Measurements from ENCODE around the gene ATP11A.

The ATP11A gene

DNA sequence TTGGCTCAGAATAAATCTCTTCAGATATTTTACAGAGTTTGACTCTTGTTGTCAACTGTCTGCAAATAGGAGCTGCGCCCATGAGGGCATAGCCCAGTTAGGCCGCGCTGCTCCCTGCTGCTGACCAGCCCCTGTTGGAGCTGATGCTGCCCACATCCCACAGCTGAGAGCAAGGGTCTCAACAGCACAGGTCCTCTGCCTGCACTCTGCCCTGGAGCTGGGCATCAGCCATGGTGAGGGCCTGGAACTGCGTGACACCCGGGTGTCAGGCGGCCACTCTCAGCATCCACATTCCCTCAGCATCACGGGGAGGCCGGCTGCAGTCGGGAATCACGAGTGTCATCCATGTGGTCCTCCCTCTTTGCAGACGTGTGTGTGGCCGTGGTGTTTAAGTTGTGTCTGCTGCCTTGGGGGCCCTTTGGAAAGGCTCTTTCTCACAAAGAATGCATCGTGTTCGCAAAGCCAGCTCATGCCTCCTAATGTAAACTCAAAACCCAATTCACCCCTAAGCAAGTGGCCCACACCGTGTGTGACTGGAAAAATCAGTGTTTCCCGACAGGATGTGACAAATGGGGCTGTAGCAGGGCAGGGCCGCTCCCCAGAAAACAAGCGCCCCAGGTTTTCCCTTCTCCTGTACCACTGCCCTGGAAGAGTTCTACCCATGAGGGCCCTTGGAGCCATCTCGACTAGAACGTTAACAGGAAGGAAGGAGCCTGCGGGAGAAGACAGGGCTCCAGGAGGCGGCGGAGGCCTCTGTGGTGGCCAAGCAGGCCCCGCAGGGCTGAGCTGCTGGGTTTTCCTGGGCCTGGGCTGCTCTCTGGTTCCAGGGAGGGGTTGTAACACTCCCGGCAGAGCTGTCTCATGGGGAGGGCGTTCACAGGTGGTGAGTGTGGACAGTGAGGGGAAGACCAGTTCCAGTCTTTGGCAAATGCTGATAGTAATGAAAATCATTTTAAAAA, 20.3 kb downstream of the ATP11A start:
- DNase-seq (ENCODE audit: low spot score), result no peak

DNA sequence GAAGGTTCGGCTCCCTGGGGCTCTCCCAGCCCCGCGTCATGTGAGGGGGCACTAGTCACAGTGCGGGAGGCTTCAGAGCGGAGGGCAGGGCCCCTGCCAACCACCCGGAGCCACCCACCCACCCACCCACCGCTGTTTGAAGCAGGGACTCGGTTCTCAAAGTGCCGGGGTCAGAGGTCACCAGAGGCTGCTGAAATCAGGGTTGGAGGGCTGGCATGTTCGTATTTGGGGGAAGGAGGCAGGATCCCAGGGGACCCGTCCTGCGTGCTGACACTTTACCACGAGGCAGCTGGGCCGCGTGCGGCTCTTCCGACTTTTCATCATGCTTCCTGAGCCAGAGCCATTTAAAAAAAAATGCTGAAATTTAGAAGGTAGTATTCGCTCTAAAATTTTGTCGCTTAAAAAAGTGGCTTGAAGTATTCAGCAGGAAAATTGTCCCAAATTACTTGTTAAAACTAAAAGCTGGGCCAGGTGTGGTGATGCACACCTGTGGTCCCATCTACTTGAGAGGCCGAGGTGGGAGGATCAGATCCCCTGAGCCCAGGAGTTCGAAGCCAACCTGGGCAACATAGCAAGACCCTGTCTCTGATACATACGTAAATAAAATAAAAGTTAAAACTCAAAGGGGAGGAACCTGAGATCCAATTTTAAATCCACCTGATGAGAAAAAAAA, 21.2 kb downstream of the ATP11A start:
- DNase-seq (ENCODE audit: low spot score), result no peak

DNA sequence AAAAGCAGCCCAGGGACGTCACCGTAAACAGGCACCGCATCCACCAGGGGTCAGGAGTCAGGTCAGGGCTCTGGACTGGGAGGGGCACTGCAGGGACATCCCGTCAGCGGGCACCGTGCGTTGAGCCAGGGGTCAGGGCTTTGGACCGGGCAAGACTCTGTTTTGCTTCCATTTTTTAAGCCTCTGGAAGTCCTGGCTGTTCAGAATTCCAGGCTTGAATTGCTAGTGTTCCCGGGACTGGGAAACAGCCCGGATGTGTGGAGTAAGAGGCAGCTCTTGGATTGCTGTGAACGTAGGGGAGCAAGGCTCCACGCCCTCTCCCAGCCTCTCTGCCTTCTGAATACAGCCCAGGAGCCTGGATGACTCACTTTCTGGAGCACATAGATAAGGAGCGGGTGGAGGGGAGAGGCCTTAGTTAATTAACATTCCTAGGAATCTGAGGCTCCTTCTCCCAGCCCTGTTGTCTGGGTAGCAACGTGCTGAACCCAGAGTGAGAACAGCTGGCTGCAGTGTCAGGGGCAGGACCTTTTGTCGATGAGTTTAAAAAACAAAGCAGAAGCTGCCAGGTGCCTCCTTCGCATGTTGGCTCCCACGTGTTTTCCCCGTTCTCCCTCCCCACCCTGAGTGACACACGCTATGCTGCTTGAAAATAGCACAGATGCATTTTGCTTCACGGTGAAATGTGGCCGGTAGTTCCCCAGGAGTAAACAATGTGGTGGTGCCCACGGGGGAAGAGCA, 21.9 kb downstream of the ATP11A start:
- peak; percentile 74 for DNase-seq (ENCODE audit: low spot score)

DNA sequence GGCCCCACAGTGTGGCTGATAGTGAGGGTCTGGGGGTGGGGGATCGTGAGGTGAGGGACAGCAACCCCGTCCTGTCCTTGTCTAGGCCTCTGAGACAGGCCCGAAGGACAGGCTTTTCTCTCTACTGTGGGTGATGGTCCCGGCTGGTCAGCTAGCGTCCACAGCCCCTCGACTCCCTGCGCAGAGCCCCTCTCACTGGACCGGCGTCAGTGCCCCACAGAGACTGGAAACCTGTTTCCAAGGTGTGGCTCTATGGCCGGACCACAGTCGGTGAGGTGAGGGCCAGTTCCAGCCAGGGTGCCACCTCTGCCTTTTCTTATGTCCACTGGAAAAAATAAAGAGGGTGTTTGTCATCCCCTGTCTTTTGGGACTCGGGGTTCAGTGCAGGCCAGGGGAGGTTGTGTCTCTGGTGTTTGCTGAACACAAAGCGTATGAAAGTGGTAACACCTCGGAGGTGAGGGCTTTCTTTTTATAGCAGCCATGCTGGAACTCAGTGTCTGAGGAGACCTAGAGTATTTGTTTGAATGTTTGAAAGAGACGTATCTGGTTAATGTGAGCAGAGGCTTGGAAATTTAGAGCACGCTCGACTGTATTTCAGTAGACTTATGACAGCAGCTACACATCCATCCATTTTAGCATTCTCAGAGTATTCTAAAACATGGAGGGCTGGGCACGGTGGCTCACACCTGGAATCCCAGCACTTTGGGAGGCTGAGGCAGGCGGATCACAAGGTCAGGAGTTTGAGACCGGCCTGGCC, 22.8 kb downstream of the ATP11A start:
- DNase-seq (ENCODE audit: low spot score), result no peak

DNA sequence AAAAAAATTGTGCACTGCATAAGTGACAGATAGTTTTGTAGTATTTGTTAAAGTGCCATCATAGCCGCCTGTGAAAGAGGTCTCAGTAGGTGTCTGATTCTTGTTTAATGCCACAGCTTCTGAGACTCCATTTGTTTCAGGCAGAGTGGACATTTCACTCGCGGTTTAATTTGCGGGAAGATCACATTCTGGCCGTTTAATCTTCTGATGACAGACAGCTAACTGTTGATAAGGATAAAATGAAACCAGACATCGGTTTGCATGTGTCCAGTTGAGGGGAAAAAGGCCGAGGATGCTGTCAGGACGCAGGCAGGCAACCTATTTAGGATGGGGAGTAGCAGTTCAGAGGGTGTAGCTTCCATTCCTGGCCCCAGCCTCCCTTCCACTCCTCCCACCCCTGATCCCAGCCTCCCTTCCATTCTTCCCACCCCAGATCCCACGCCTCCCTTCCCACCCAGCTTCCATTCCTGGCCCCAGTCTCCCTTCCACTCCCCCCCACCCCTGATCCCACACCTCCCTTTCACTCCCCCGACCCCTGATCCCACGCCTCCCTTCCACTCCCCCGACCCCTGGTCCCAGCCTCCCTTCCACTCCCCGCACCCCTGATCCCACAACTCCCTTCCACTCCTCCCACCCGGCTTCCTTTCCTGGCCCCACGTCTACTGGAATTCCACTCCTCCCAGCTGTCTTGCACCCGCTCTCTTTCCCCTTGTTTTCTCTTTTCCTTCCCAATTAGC, 23.8 kb downstream of the ATP11A start:
- no peak for DNase-seq (ENCODE audit: low spot score)

DNA sequence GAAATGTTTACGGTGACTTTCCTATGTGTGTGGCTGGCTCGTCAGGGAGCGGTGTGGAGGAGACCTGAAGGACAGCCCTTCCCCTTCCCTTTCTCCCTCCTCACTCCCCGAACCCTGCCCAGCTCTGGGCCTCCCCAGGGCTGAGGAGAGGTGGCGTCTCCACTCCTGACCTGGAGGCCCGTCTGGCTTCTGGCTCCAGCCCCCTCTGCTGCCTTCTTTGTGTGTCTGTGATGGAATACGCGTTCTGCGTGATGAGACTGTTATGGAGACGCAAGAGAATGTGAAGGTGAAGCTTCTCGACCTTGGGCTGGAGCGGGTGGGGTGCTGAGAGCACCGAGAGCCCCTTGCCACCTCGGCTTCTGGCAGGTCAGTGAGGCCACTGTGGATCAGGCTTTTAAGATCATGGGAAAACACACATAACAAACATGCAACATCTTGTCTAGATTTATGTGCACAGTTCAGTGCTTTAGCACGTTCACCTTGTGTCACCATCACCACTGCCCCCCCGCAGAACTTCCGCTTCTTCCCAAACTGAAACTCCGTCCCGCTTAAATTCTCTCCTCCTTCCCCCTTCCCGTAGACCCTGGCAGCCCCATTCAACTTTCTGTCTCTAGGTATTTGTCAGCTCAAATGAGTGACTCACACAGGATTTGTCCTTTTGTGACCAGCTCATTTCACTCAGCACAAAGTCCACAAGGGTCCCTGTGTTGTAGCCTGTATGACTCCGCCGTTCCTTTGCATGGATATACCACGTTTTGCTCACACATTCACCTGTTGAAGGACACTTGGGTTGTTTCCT, 24.7 kb downstream of the ATP11A start:
- DNase-seq (ENCODE audit: low spot score), result no peak

DNA sequence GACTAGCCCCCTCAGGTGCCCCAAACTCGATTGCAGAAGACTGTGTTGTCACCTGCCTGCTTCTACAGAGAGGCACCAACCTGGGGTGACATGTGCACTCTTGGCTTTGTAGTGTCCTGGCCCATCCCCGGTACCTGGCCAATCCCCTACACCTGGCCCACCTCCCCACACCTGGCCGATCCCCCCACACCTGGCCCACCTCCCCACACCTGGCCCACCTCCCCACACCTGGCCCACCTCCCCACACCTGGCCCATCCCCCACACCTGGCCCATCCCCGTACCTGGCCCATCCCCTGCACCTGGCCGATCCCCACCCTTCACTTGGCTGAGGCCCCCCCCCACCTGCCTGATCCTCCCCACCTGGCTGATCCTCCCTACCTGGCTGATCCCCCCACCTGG, 25.4 kb downstream of the ATP11A start:
- no peak for DNase-seq (ENCODE audit: low spot score)

DNA sequence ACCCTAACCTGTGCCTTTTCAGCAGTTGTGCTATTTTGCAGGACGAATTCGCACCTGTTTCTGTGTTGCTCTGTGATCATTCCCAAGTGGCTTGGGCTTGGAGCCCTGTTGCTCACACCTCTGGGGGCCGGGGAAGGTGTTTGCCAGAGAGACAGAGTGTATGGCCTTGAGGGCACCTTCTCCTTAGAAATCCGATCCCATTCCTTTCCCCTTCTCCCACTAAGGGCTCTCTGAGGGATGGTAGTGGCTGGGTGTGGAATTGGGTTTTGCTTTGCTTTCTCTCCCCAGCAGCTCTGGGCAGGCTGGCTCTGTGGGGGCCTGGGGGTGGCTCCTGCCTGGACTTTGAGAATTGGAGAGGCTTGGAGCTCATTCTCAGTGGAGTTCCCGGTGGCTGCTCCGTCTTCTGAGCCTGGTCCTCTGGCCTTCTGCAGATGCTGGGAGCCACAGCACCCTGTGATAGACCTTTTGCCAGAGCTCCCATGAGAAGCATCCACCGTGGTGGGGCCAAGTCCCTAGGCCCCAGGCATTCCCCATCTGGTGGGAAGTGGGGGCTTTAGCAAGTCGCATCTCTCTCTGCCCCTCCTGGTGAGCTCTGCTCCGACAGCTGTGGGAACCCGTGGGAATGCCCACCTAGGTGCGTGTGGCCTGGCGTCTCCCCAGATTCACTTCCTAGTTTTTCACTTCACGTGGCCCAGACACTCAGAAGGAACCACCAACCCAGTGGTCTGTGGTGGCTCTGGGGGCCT, 26.1 kb downstream of the ATP11A start:
- no peak for DNase-seq (ENCODE audit: low spot score)

DNA sequence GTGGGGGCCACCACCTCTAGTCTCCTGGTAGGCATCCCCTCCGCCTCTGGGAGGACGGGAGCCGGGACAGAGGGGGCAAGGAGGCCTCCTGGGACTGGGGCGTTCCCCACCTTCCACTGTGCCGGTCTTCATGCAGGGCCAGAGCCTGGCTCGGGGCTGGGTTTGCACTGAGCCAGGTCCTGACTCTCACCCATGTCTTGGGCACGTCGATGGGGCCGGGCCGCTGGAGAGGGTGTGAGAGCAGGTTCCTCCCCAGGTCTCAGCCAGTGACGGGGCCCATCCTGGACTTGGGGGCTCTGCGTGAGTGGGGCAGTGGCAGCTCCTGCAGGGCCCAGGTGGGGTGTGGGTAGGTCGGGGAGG, 26.6 kb downstream of the ATP11A start:
- no peak for DNase-seq (ENCODE audit: low spot score)

DNA sequence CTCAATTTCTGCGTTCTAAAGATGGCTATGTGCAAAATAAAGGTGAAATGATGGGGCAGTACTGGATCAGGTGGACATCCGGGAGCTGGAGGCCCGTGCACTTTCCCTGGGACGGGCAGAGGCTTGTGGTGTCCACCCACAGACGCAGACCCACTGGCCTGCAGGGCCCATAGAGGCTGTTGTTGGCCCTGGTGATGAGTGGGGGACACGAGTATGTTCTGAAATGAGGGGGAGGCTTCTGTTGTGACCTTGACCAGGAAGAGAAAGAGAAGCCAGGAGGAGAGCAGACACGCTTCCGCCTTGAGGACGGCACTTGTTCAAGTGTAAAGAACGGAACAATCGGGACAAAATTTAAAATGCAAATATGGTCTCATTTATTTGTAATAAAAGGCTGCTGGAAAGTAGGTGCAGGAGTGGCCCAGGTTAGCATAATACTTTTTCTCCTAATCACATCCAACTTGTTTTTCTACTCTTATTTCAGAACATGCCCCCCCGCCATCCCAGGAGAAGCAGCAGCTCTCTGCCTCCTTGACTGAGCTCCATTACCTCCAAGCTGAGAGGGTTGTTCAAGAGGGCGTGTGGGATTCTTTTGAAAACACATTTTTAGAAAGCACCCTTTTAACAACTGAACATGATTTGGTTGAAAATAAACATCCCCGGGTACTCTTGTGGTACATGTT, 27.1 kb downstream of the ATP11A start:
- DNase-seq (ENCODE audit: low spot score), result no peak

DNA sequence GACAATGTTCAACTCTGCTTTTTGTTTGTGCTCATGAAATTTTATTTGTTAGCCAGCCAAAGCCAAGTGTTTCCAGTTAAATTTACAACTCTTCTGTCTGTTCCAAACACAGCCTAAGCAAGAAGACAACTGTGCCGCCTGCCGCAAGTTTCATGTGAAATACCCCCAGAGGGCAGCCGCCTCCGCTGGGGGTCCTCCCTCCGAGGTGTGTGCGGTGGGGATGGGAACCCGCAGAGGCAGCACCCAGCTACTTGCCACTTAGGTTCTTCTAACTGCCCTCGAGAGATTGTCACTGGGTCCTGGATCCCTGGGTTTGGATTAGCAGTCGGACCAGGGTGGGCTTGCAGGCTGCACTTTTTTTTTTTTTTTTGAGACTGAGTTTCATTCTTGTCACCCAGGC, 28.5 kb downstream of the ATP11A start:
- DNase-seq (ENCODE audit: low spot score), result no peak

DNA sequence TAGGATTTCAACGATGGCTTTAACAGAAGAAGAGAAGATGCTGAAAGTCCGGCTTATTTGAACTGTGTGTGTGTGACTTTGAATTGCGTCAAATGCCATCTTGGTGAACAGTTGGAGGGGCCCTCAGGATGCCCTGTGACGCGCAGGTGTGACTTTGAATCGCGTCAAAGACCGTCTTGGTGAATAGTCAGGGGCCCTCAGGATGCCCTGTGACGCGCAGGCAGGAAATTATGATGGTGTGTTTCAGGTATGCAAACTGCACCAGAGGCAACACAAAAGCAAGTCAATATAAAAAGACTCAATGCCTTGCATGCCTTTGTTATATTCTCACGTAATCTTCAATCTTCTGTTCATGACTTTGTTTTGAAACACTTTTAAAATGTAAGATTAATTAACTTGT, 29.2 kb downstream of the ATP11A start:
- no peak for DNase-seq (ENCODE audit: low spot score)

DNA sequence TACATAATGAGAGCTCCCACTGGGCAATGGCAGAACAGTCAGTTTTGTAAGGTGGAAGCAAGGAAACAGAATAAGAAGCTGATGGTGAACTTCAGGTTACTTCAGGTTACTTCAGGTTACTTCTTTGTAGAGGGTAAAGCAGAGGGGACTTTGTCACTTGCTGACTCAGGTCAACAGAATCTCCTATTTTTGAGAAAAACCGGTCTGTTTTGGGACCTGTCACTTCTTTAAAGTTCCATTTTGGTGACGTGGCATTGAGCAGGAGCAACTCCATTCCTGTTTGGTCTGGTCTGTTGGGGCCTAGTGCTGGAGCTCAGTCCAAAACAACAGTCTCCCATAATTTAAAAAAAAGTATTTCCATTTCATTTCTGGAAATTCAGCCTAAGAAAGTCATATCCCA, 29.7 kb downstream of the ATP11A start:
- DNase-seq (ENCODE audit: low spot score), result no peak

DNA sequence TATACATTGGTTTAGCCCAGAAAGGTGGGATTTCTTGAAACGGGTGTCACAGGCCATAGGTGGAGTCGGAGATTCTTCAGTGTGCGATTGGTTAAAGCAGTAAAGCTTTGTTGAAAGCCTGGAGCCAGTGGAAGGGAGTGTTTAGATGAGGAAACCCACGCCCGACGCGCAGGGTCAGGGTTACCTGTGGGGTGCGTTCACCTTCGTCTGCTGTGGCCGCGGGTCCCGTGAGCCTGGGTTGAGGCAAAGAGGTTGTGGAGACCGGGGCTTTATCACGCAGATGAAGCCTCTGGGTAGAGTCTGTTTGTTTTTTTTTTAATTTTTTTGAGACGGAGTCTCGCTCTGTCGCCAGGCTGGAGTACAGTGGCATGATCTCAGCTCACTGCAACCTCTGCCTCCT, 30.4 kb downstream of the ATP11A start:
- DNase-seq (ENCODE audit: low spot score), result no peak

DNA sequence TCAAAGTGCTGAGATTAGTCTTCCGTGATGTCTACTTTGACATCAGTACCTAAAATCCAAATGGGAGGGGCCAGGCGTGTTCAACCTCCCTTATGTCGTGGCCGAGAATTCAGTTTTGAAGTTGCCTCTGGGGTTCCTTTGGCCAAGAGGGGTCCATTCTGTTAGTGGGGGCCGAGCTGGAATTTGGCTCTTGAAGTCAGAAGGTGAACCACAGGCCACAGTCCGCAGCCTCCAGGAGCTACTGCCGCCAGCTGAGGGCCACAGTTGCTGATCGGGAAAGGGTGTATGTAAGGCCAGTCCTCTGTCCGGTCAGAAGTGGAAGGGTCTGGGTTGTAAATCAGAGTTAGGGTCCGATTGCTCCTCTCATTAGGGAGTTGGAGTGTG, 31.0 kb downstream of the ATP11A start:
- DNase-seq (ENCODE audit: low spot score), result no peak

DNA sequence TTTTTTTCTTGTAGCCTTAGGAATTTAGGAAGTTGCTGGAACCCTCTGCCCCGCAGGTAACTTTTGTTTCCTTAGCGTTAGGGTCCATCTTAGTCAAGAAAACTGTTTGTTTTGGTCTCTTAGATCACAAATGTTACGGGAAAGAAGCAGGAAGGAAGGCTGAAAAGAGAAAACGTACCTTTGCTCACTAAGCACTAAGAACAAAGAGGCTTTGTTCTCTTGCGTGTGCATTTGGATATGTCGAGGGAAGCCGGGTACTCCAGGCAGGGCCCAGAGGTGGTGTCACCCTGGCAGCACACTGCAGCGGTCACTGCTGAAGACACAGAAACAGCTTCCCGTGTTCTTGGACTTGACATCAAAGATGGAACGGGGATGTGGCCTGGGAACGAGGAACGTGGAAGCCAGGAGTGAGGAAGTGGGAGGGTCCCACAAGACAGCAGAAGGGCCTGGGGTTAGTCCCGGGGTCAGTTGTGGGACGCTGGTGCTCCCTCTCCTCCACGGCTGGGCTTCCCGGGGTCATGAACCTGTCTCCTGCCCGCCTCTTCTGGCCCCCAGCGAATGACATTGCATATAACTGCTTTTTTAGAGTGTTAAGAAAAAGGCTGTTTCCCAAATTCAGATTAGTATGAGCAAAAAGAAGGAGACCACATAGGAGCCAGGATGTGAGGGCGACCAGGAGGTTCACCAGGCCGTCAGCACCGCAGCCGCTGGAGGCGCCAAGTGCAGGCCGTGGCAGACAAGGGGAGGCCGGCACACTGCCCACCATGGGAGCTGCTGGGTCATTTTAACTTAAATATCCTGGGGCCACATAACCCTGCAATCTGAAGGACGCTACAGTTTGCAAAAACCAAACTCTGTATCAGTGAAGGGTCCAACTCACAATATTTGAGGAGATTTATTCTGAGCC, 31.6 kb downstream of the ATP11A start:
- no peak for DNase-seq (ENCODE audit: low spot score)

DNA sequence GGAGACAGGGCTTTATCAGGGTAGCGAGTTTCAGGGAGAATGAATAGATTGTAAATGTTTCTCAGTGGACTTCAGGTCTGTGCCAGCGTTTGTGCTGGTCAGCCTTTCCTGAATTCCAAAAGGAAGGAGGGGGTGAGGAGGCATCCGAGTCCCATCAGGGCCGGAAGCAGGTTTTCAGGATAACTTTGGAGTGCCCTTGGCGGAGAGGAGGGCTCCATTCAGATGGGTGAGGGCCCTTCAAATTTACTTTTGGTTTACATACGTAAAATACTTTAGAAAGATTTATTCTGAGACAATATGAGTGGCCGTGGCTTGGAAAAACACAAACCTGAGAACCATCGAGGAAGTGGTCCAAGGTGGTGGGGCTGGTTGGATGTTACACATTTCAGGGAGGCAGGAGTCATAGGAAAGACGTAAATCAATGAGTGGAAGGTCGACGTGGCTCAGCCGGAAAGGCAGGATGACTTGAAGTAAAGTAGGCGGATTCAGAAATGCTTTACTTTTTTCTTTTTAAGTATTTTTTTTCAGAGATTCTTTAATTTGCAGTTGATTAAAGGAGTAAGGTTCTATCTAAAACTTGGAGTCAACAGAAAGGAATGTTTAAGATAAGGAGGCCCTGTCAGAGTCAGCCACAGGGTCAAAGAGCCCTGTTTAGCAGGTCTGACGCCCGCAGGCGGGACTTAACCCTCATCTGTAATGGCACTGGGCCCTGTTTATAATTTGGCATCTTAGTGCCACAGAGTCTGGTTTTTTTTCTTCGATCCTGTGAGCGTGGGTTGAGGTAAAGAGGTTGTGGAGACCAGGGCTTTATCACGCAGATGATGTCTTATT, 32.8 kb downstream of the ATP11A start:
- DNase-seq (ENCODE audit: low spot score), result no peak

Measured in Ammon's horn (tissue), 1 donor.